Measurements from ENCODE around the gene HADHA.

The HADHA gene

GRCh38 chr2:26255759-26256384 lies 11.4 kb upstream of the HADHA start:
- Histone ChIP-seq H3K27ac (no peak overlapping the region), H3K27me3 (replicated peaks) (no peaks in the 10 kb centered on the region), H3K36me3 (replicated peaks) (peaks cover 15% of the 10 kb centered on the region), H3K4me3 (ENCODE audit: low read depth, low read length) (no peak overlapping the region)
- in situ Hi-C loops (cut with HindIII; ENCODE audit: low pct_ligation_motif_present, low sequenced_read_pairs): no loop called here
- TF ChIP-seq CTCF (IDR thresholded peaks at IDR 0.05; ENCODE audit: low read depth, low read length, missing control alignments): no peak
- DNase-seq: no peak

- no peak for DNase-seq
- in situ Hi-C loops (cut with HindIII; ENCODE audit: low pct_ligation_motif_present, low sequenced_read_pairs): no loop called here
These were observed 7.5 kb upstream of the HADHA start for GRCh38 chr2:26251893-26252292.

GRCh38 chr2:26249625-26250024 lies 5.2 kb upstream of the HADHA start:
- Histone ChIP-seq H3K27me3 (replicated peaks) (no peaks in the 10 kb centered on the region), H3K4me3 (ENCODE audit: low read depth, low read length) (no peak overlapping the region), H3K27ac (no peak overlapping the region), H3K36me3 (replicated peaks) (no peaks in the 10 kb centered on the region)
- TF ChIP-seq CTCF (IDR thresholded peaks at IDR 0.05; ENCODE audit: low read depth, low read length, missing control alignments): no peak
- no peak for DNase-seq
- in situ Hi-C loops (cut with HindIII; ENCODE audit: low pct_ligation_motif_present, low sequenced_read_pairs): no loop called here

More at GRCh38 chr2:26251893-26252292, 7.5 kb upstream of the HADHA start:
- Histone ChIP-seq H3K27ac (no peak overlapping the region), H3K36me3 (replicated peaks) (no peaks in the 10 kb centered on the region), H3K27me3 (replicated peaks) (no peaks in the 10 kb centered on the region), H3K4me3 (ENCODE audit: low read depth, low read length) (no peak overlapping the region)
- TF ChIP-seq CTCF (IDR thresholded peaks at IDR 0.05; ENCODE audit: low read depth, low read length, missing control alignments): no peak

- in situ Hi-C loops (cut with HindIII; ENCODE audit: low pct_ligation_motif_present, low sequenced_read_pairs): no loop called here
- Histone ChIP-seq H3K27me3 (replicated peaks) (no peaks in the 10 kb centered on the region), H3K4me3 (ENCODE audit: low read depth, low read length) (no peak overlapping the region), H3K27ac (no peak overlapping the region), H3K36me3 (replicated peaks) (no peaks in the 10 kb centered on the region)
- TF ChIP-seq CTCF (IDR thresholded peaks at IDR 0.05; ENCODE audit: low read depth, low read length, missing control alignments): no peak
- DNase-seq: no peak
These were observed 2.4 kb upstream of the HADHA start for GRCh38 chr2:26246818-26247217.

GRCh38 chr2:26245810-26246209 lies 1.4 kb upstream of the HADHA start:
- H3K27ac ChIP-seq: peak overlapping the region; percentile 99
- in situ Hi-C loops (cut with HindIII; ENCODE audit: low pct_ligation_motif_present, low sequenced_read_pairs): no loop called here
- H3K4me3 ChIP-seq (ENCODE audit: low read depth, low read length): peak overlapping the region; percentile 98
- no peaks in the 10 kb centered on the region for H3K36me3 ChIP-seq (replicated peaks)
- no peak for DNase-seq
- TF ChIP-seq CTCF (IDR thresholded peaks at IDR 0.05; ENCODE audit: low read depth, low read length, missing control alignments): no peak
- H3K27me3 ChIP-seq (replicated peaks): no peaks in the 10 kb centered on the region

GRCh38 chr2:26245231-26245732 lies 850 bp upstream of the HADHA start:
- Histone ChIP-seq H3K27ac (peak overlapping the region; percentile 99), H3K36me3 (replicated peaks) (no peaks in the 10 kb centered on the region), H3K4me3 (ENCODE audit: low read depth, low read length) (peak overlapping the region; percentile 98), H3K27me3 (replicated peaks) (no peaks in the 10 kb centered on the region)
- peak; percentile 24 for DNase-seq
- TF ChIP-seq CTCF (IDR thresholded peaks at IDR 0.05; ENCODE audit: low read depth, low read length, missing control alignments): no peak
- in situ Hi-C loops (cut with HindIII; ENCODE audit: low pct_ligation_motif_present, low sequenced_read_pairs): no loop called here
